Mucosa of descending colon (tissue), 3 donors: ENCODE measurements around the gene SPECC1. TPM values are rescaled to one million over a fixed set of nuclear protein-coding genes. Genes with fewer than 3 reads are reported as not detected.

Experiments used
- ATAC-seq: fragments of 200-7000 bp; cut with Tn5 transposase; one replicate; pipeline ENCODE4 v1.9.1; 2020; ENCODE audit warnings: mild to moderate bottlenecking, moderate library complexity
- DNase-seq, 3 donors: peaks; one replicate each; pipeline ENCODE4 v3.0.0-alpha.2; 2020
- H3K36me3 ChIP-seq: fragments of 200-600 bp; one replicate; pipeline ENCODE4 v1.8.0; 2021; ENCODE audit warnings: low read depth, mild to moderate bottlenecking
- H3K4me1 ChIP-seq: fragments of 200-600 bp; one replicate; pipeline ENCODE4 v1.8.0; 2021; ENCODE audit warnings: low read depth, mild to moderate bottlenecking
- H3K4me3 ChIP-seq: fragments of 200-600 bp; one replicate; pipeline ENCODE4 v1.8.0; 2021; ENCODE audit warnings: mild to moderate bottlenecking
- H3K9me3 ChIP-seq: fragments of 200-600 bp; one replicate; pipeline ENCODE4 v1.8.0; 2021; ENCODE audit warnings: mild to moderate bottlenecking
- CTCF ChIP-seq: fragments of 200-600 bp; IDR thresholded peaks from one replicate; pipeline ENCODE4 v1.8.0; 2022; ENCODE audit warnings: antibody characterized with exemption, mild to moderate bottlenecking
- intact Hi-C, 2 donors: fragments of 100-400 bp; cut with DNase I in 1 of 2; cut with micrococcal nuclease in 1 of 2; formaldehyde crosslinking; loops; one replicate each; pipeline versions ENCODE4 v1.11.0 to v1.11.1; 2022; cut with DNase I, micrococcal nuclease
- total RNA-seq, 3 donors: library from RNA; stranded (reverse); fragmentation: NEBNext Ultra II Directional in 2 of 3; extraction: Animal tissue kit (Norgen Biotek cat#: 25700) in 2 of 3; gene quantifications; one replicate each; pipeline versions ENCODE4 v1.2.1 to v1.2.4, GENCODE V29; 2021 to 2023
- donor health status: DM: no; HTN: no; CAD: no; lungs with moderate emphysema.
- donor health status: DM: no; HTN: no; CAD: no.
- donor health status: DM: no; HTN: yes; CAD: no.

Gene SPECC1
- total RNA-seq, 3 donors from 2014 or later = 36.2 to 86.3 (median 85.7) TPM

- Histone ChIP-seq H3K9me3 (no peaks in the 10 kb centered on the region), H3K4me3 (peak overlapping the region; percentile 96), H3K4me1 (peaks cover 15% of the 10 kb centered on the region), H3K36me3 (no peaks in the 10 kb centered on the region)
- DNase-seq (no peak), ATAC-seq (peak; percentile 33)
- intact Hi-C loops = no loop called here
- TF ChIP-seq CTCF = no peak
Observed at GRCh38 chr17:19978209-19978802, 30.9 kb upstream of the SPECC1 start.

GRCh38 chr17:19978805-19979211, 30.4 kb upstream of the SPECC1 start:
- Histone ChIP-seq H3K4me3 (no peak overlapping the region), H3K4me1 (peaks cover 15% of the 10 kb centered on the region), H3K9me3 (no peaks in the 10 kb centered on the region), H3K36me3 (no peaks in the 10 kb centered on the region)
- TF ChIP-seq CTCF = no peak
- intact Hi-C loops = no loop called here
- no peak for ATAC-seq
- no peak for DNase-seq

GRCh38 chr17:19979917-19980770, 29.0 kb upstream of the SPECC1 start:
- TF ChIP-seq CTCF = no peak
- ATAC-seq = no peak
- intact Hi-C loops = no loop called here
- Histone ChIP-seq H3K36me3 (no peaks in the 10 kb centered on the region), H3K9me3 (no peaks in the 10 kb centered on the region), H3K4me1 (peaks cover 15% of the 10 kb centered on the region), H3K4me3 (no peak overlapping the region)
- peak; percentile 20 to 52 (median 28) for DNase-seq

GRCh38 chr17:19986941-19987861, 22.0 kb upstream of the SPECC1 start:
- H3K4me1 ChIP-seq = no peaks in the 10 kb centered on the region
- intact Hi-C loops = no loop called here
- DNase-seq = no peak
- H3K9me3 ChIP-seq = no peaks in the 10 kb centered on the region
- no peak for TF ChIP-seq CTCF
- ATAC-seq = no peak
- H3K4me3 ChIP-seq = no peak overlapping the region
- H3K36me3 ChIP-seq = no peaks in the 10 kb centered on the region

GRCh38 chr17:19987897-19988296, 21.3 kb upstream of the SPECC1 start:
- no peak overlapping the region for H3K4me3 ChIP-seq
- no peaks in the 10 kb centered on the region for H3K36me3 ChIP-seq
- ATAC-seq = no peak
- no peak for TF ChIP-seq CTCF
- intact Hi-C loops = no loop called here
- H3K4me1 ChIP-seq = peaks cover under 1% of the 10 kb centered on the region
- H3K9me3 ChIP-seq = no peaks in the 10 kb centered on the region
- DNase-seq = no peak
